CD4-positive, alpha-beta T cell treated with Interleukin-4 for 1 hour (primary cell): ENCODE data around the gene YRDC.
"Not testable (repeated sequence)": the region's sequence is repeated elsewhere in the genome, so short reads cannot be mapped to it uniquely, and the experiment has no call there.

ENCODE experiments used
- DNase-seq, 2 donors: peaks; one replicate each; pipeline ENCODE4 v3.0.0-alpha.2; 2020 to 2022

YRDC gene

DNA sequence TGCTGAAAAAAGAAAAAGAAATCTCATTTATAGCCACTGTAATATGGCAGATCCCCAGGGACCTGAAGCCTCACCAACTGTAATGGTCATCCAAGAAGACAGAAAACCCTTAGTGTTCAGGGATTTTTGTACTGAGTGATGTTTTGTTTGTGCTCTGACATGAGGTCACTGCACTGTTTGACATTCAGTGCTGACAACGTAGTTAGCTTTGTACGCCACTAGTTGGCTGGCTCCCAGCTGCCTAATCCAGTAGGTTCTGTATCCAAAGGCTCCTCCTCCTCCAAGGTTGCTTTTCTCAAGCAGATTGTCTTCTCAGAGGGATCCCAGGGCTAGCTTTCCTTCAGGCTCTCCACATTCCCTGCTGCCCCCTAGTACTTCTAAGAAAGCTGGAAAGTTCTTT, 9.5 kb upstream of the YRDC start:
- no peak for DNase-seq

DNA sequence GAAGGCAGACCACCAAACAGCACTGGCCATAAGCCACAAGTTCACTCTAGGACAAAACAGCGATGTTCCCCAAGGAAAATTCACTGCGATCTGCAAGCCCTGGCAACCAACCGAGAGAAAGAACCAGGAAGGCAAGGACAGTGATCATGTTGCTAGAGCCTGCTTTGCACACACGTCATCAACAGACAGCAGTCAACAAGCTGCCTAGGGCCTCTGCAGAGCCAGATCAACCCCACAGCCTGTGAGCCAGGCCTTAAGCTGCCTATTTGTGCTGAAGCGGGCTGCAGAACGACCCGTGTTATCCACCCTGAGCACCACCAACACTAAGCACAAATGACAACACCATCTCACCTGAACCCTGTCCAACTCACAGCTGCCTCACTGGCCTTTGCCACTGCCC, 6.2 kb upstream of the YRDC start:
- no peak for DNase-seq

DNA sequence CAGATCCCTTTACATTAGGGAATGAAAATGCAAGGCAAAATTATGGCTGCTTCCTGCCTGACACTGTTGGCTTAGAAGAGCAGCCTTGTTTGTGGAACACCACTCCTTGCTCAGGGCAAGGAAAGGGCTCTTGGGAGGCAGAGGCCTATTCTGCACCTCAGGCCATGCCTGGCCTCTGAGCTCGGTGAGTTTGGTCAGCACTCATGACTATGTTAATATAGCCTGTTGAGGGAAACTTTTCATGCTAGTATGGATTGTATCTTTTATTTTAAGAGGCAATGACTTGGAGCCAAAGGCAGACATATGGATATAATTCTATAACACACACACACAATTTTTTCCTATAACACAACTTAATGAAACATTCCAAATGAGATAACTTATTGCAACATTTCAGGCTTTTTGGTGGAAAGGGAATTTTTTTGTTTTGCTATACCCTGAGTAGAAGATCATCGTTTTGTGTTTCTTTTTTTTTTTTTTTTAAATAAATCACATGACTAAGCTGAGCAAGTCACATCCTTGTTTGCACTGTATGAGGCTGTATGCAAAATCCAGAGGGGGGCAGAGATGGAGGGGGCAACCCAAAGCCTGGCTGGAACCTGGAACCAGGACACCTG, 5.6 kb upstream of the YRDC start:
- no peak for DNase-seq

DNA sequence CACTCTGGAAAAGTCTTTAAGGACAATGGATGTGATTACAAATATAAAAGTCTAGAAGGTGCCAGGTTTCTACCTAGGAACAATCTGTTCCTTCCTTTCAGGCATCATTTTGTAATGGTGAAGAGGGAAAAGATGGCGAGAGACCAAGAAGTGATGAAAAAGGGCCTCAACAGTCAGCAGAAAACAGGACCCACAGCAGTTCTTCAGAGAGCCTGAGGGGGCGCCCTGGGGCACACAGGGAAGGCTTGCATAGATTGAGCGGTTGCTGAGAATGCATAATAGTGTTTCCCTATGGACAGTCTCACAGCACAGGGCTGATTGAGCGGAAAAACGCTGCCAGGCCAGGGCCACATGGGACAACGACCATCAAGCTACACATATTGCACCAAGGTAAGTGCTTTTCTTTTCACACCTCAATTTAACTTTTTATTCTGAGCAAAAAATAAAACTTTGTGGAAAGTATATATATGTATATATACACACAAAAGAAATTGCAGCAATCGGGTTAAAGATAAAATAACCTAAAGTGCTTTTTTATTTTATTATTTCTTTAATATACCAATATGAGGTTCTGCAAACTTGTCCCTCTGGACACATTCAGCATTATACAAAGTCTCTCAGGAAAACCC, 3.1 kb upstream of the YRDC start:
- DNase-seq = peak; percentile 70 to 79

DNA sequence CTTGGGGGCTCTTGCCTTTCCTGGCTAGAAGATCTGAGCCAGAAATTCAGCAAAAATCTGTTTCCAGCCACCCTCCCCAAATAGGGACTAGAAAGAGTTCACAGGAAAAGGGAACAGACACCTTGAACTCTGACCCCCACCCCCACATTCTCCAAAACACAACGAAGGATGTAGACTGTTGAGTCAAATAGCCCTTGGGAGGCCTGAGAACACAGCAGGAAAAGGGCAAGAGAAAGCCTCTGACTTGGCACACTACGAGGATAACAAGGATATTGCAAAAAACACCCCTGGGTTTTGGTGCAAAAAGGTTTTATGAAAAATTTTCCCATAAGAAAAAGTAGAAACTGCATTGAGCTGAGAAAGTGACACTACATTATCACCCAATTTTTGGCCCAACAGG, 1.9 kb upstream of the YRDC start:
- DNase-seq = no peak

DNA sequence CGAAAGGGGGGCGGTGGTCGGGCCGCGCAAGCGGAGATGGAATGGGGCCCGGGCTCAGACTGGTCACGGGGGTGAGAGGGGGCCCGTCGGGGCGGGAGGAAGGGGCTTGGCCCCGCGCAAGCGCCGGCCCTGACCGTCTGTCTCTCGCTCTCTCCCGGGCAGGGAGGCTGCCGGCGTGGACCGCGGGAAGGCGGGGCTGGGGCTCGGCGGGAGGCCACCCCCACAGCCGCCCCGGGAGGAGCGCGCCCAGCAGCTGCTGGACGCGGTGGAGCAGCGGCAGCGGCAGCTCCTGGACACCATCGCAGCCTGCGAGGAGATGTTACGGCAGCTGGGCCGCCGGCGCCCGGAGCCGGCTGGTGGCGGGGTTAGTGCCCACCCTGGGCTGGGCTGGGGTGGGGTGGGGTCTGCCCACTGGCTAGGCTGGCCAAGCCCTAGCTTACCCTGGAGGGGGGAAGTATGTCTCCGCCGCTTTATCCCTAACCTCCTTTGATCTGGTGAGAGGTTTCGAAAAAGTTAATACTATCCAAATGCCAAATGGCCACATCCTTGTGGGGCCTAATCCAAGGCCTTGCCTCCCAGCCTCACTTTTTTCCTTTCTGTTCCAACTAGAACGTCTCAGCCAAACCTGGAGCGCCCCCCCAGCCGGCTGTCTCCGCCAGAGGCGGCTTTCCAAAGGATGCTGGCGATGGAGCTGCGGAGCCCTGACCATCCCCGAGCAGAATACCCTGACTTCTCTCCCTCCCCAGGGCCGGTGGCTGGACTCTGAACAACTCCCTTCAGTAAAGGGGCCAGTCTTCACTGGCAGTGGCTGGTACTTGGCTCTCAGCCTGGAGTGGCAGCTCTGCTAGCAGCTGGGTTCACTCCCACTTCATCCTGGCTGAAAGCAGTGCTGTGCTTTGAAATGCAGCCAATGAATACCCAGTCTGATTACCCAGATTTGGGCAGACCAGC, 636 bp upstream of the YRDC start:
- DNase-seq = no peak

DNA sequence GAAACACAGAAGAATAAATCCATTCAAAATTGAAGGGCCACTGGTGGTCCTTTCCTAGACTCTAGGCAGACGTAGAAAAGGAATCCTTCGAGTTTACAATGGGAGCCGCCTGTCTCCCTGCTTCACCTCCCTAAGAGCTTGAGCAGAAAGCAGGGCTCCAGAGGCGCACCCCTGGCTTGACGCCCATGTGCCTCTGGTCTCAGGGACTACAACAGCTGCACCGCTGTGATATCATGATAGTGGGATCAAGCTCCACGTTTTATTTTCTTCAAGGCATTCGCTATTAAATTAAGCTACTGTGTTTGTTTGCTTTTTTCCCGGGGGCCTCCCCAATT, 821 bp downstream of the YRDC start:
- DNase-seq = no peak

DNA sequence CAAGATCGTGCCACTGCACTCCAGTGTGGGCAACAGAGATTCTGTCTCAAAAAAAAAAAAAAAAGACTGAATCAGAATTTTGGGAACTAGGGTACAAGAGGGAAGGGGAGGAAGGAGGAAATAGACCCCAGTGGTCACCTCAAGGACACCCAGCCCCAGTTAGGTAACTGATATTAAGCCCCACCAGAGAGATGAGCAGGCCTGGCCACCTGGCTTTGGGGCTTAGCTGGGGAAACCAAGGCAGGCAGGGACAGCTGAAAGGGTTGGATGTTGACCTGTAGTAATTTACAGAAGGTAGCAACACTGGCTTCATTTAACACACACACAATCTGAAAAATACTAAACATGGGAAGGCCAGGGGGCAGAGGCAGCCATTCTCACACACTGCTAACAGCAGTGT, 5.6 kb downstream of the YRDC start:
- DNase-seq = no peak

DNA sequence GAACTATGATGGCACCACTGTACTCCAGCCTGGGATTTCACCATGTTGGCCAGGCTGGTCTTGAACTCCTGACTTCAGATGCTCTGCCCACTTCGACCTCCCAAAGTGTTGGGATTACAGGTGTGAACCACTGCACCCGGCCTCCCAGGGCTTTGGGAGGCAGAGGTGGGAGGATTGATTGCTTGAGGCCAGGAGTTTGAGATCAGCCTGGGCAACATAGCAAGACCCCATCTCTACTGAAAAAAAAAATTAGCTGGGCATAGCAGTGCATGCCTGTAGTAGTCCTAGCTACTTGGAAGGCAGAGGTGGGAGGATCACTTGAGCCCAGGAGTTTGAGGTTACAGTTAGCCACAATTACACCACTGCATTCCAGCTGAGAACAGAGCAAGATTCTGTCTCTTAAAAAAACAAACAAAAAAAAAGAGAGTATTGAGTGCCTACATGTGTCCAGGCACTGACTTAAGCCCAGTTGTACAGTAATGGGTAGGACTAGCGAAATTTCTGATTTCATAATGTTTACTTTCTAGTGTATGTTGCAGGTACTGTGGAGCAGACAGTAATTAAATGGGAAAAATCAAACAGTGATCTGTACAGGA, 10.2 kb downstream of the YRDC start:
- DNase-seq = no peak

DNA sequence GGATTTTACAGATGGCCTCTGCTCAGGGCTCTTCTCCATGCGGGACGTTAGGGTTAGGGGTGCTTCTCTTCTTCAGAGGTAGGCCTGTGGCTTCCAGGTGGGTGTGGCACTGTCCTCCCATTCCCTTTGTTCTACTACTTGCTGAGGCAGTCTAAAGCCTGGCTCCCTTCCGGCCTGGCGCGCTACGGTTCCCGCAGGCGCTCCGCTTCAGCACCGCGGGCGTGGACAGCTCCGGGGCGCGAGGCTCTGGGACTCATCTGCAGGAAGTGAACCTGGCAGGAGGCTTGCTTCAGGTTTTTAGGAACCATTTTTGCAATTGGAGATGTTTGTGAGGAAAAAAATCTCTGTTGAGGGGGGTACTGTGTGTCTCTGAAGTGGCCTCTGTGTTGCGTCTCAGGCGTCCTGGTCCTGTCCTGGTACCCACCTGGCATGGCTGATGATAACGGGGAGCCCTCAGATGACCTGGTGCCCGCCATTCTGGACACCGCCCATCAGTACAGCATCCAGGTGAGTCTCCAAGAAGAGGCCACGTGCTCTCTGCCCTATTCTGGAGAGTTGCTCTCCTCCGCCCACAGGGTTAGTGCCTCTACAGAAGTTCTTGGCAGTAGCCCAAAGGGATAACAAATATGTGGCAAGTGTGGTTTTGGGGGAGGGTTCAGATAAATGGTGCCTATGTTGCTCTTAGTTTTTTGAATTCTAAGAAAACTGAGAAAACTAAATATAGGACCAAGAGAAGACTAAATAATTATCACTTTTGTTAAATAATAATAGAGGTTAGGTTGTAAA, 12.5 kb downstream of the YRDC start:
- DNase-seq = peak in 1 of 2 donors; percentile 35

DNA sequence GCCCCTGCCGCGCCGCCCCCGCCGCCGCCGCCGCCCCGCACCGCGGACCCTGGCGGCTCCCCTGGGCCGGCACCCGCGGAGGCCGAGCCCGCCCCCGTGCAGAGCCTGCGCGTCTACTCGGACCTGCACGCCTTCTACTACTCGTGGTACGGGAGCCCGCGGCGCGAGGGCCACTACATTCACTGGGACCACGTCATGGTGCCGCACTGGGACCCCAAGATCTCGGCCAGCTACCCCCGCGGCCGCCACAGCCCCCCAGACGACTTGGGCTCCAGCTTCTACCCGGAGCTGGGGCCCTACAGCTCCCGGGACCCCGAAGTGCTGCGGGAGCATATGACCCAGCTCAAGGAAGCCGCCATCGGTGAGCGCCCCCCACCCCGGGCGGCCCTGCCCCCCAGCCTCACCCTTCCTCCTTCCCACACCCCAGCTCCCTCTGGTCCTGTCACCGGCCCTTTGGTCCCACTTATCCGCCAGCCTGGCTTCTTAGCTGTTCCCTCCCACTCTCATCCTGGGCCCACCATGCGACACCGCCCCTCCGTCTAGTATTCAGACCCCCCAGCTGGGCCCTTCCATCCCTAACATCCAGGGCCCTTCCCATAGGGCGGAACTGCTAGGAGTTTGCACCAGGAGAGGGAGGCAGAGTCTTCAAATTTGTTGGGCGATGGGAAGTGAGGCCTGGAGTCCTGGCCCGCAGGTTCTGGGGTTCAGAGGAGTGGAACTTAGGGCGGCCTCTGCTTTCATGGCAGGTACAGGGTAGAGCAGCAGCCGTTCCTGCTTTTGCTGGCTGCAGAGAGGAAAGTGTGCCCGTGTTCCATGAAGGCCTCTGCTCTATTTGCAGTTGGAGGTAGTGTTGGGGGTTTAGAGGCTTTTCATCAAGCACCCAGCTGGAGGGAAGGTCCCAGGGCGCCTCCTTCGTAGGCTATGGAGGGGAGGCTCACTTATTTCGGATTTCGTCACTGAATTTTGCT, 13.4 kb downstream of the YRDC start:
- no peak for DNase-seq

DNA sequence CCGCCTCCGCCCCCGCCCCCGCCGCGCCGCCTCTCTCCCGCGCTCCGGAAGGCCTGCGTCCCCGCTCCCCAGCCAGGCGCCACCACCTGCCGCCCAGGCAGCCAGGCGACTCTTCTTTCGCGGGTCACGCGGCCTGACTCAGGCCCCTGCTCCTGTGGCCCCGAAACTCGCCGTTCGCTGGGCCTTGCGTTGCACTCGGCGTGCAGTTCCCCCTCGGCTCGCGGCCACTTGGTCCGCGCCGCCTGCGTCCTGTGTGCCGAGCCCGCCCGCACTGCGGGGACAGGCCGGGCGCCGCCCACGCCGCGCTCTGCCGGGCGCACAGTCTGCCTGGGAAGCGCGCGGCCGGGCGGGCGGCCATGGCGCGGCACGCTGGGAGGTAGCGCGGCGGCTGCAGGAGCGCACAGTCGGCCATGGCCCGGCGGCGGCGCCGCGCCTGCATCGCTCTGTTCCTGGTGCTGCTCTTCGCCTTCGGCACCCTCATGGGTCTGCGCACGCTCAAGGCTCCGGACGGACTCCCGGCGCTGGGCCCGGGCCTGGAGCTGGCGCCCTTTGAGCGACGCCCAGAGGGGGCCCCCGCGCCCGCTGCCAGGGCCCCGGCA, 14.1 kb downstream of the YRDC start, which contains the start of gene MANEAL:
TSS of gene MANEAL (plus strand) at position 75 of the 599 bp plus-strand sequence. CDS start at position 411, 336 bp downstream.
- DNase-seq = peak; percentile 18 to 29

DNA sequence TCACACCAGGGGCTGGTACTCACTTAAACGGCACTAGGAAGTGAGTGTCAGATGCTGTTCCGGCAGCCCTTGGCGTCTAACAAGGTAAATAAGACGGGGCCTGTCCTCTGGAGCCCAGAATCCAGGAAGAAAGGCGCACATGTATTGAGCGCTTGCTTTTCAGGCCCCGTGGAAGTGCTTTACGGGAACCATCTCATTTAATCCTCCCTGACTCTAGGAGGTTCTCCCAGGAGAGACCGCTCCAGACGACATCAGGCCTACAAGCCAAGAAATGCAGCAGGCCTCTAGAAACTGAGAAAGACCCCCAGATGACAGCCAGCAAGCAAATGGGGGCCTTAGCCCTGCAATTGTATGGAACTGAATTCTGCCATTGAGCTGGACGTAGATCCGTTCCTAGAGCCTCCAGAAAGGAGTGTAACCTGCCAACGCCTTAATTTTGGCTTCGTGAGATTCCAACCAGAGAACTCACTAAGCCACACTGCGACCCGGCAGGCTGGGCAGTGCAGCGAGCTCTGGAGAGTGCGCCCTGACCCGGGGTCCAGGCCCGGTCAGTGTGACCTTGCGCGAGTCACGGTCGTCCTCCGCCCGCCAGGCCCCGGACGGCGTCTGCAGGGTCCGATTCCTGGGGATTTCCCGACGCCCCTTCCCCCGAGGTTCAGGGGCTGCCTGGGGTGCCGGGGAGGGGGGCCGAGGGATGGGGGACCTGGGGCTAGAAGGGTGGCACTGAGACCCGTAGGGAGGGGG, 14.9 kb downstream of the YRDC start:
- DNase-seq = no peak

DNA sequence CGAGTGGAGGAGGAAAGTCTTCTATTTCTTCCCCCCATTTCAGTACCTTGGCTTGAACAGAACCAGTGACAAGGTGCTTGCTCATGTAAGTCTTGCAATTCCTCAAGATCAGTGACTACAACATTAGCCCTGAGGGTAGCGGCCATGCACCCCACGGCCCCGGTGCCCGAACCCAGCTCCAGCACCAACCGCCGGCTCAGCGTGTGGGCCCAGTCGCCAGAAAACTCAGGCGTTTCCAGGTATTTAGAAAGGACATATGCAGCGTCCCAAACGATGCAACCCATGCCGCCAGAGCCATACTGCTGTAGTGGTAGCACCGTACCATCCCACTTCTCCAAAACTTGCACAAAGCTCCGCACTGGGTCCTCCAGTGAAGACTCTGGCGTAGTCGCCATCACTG, 25.5 kb downstream of the YRDC start:
- DNase-seq = no peak

DNA sequence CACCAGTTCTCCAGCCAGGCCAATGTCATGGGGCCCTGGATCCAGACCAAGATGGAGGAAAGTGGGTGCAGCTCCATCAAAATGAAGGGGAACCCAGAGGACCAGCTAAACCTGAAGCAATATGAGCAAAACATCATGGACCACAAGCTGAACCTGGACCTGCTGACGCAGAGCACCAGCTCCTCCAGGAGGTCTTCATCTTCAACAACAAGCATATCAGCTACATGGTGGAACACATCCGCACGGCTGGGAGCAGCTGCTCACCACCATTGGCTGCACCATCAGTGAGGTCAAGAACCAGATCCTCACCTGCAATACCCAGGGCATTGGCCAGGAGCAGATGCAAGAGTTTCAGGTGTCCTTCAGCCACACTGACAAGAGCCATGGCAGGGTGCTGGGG, 29.4 kb downstream of the YRDC start:
- no peak for DNase-seq

DNA sequence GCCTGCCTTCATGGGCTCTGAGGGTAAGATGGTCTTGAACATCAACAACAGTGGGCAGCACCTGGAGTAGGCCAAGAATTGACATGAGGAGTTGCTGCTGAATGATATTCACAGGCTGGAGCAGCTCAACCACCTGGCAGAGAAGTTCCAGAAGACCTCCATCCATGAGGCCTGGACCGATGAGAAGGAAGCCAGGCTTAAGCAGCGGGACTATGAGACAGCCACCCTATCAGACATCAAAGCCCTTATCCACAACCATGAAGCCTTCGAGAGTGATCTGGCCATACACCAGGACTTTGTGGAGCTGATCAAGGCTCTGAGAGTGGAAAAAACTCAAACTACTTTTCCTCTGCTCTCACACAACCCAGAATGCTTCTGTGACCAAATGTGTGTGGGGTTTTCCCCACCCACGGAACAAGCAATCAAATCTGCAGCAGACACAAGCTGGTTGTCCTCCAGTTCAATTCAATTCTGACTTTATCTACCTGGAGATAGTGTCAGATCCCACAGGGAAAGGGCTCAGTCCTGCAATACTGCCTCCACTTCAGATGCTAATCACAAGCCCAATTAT, 31.0 kb downstream of the YRDC start:
- no peak for DNase-seq

DNA sequence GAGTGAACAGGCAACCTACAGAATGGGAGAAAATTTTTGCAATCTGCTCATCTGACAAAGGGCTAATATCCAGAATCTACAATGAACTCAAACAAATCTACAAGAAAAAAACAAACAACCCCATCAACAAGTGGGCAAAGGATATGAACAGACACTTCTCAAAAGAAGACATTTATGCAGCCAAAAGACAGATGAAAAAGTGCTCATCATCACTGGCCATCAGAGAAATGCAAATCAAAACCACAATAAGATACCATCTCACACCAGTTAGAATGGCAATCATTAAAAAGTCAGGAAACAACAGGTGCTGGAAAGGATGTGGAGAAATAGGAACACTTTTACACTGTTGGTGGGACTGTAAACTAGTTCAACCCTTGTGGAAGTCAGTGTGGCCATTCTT, 36.6 kb downstream of the YRDC start:
- not testable (repeated sequence) for DNase-seq

DNA sequence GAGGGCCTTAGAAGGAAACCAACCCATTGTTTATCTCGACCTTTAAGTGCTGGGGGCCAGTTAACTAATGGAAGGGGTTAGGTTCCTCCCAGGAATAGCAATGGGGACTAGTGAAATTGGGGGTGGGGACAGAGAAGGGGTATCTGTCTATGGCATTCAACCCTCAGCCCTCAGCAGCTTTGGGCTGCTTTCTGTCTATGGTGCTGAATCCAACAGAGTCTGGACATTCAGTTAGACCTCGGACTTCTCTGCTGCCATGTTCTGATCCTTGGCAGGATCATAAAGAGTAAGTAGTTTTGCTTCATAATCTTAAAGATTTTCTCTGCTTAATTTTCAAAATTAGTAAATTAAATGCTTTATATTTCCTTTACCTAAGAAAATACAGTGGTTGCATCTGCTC, 40.5 kb downstream of the YRDC start:
- DNase-seq = no peak

DNA sequence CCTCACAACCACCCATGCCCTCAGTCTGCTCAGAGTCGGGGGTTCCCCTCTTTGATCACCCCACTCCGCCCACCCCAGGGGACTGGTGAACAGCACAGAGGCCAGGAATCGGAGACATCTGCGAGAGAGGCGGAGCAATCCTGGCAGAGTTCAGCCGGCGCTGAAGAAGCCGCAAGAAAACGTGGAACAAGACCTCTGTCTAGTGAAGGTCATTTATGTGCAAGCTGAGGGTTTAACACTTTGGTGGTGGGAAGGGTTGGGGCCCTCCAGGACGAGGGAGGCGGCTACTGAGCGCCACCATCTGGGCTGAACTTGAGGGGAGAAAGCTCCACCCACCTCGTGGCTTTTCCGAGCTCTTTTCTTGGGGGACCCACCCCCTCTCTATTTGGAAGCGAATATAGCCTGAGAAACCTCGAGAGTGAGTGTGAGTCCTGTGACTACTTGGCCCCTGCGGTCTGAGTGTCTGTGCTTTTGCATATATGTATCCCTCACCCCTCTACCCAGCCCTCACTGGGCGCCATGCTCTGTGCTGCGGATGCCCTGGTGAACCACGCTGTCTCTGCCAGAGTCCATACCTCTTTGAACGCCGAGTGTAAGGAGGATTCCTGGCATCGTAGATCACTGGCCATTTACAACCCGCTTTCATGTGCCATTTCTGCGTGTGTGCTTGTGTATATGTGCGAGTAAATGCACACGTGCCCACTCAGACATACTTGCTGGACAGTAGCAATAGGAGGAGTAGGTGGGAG, 41.9 kb downstream of the YRDC start:
- DNase-seq = no peak
